Suprapubic skin (tissue), 4 donors: ENCODE measurements around the gene AKR1A1. TPM values are rescaled to one million over a fixed set of nuclear protein-coding genes. Genes with fewer than 3 reads are reported as not detected.

Experiments used
- DNase-seq, 2 donors: peaks; one replicate each; pipeline ENCODE4 v3.0.0-alpha.2; 2019; ENCODE audit warnings: low spot score in 2 of 2
- H3K27ac ChIP-seq: fragments of 200-600 bp; sonication (generic); one replicate; pipeline ENCODE4 v1.5.1; 2019
- H3K27me3 ChIP-seq: fragments of 200-600 bp; sonication (generic); one replicate; pipeline ENCODE4 v1.5.1; 2019
- H3K36me3 ChIP-seq: fragments of 200-600 bp; sonication (generic); one replicate; pipeline ENCODE4 v1.5.1; 2019
- H3K4me1 ChIP-seq: fragments of 200-600 bp; sonication (generic); one replicate; pipeline ENCODE4 v1.5.1; 2019
- H3K4me3 ChIP-seq: fragments of 200-600 bp; sonication (generic); one replicate; pipeline ENCODE4 v1.5.1; 2019; ENCODE audit warnings: mild to moderate bottlenecking
- H3K9me3 ChIP-seq: fragments of 200-600 bp; sonication (generic); one replicate; pipeline ENCODE4 v1.5.1; 2019
- CTCF ChIP-seq, 2 donors: fragments of 200-600 bp in 1 of 2; fragments of 450-650 bp in 1 of 2; sonication (generic) in 1 of 2; IDR thresholded peaks; one replicate each; pipeline ENCODE4 v1.5.1; 2016 to 2019; ENCODE audit warnings: antibody characterized with exemption in 2 of 2, mild to moderate bottlenecking in 1 of 2, moderate library complexity in 1 of 2
- EP300 ChIP-seq: sonication (generic); formaldehyde crosslinking; IDR thresholded peaks from one replicate; pipeline ENCODE4 v1.6.1; 2017; ENCODE audit warnings: antibody characterized with exemption
- POLR2A ChIP-seq, 2 donors: fragments of 450-650 bp; IDR thresholded peaks; one replicate each; pipeline ENCODE4 v1.6.1; 2017; ENCODE audit warnings: antibody characterized with exemption in 2 of 2, mild to moderate bottlenecking in 2 of 2, moderate library complexity in 2 of 2
- POLR2AphosphoS5 ChIP-seq, 3 donors: sonication (generic); formaldehyde crosslinking; IDR thresholded peaks; one replicate each; pipeline ENCODE4 v1.6.1; 2017; ENCODE audit warnings: antibody characterized with exemption in 3 of 3
- WGBS: methylation state at CpG from one replicate; pipeline ENCODE4 v1.1.5; 2018; 5-methylcytosine and 5-hydroxymethylcytosine counted together
- total RNA-seq, 4 donors: library from RNA; depleted of rRNA; stranded (reverse); fragments of >200 nt; gene quantifications; one replicate each; pipeline ENCODE4 v1.1.0, GENCODE V29; 2016

AKR1A1 gene
- total RNA-seq, 4 donors from 2014 or later: 60.1 to 87.1 (median 82.8) TPM

GRCh38 chr1:45554198-45554597, 3.6 kb downstream of the AKR1A1 start:
- Histone ChIP-seq H3K9me3 (no peaks in the 10 kb centered on the region), H3K27ac (no peak overlapping the region), H3K4me3 (no peak overlapping the region), H3K36me3 (peaks cover 5% of the 10 kb centered on the region), H3K27me3 (no peaks in the 10 kb centered on the region), H3K4me1 (peaks cover 33% of the 10 kb centered on the region)
- TF ChIP-seq EP300 (no peak), POLR2AphosphoS5 (IDR thresholded peaks at IDR 0.05) (no peak), CTCF (IDR thresholded peaks at IDR 0.05) (no peak), POLR2A (IDR thresholded peaks at IDR 0.05) (no peak)
- DNase-seq: no peak
- 69% methylated on average over 6 of the region's 6 CpGs for WGBS

- no peaks in the 10 kb centered on the region for H3K9me3 ChIP-seq
- WGBS: 41% methylated on average over 3 of the region's 3 CpGs
- TF ChIP-seq POLR2A (IDR thresholded peaks at IDR 0.05): no peak
- no peak for TF ChIP-seq POLR2AphosphoS5 (IDR thresholded peaks at IDR 0.05)
- no peak for TF ChIP-seq CTCF (IDR thresholded peaks at IDR 0.05)
- TF ChIP-seq EP300: no peak
- H3K36me3 ChIP-seq: peaks cover 20% of the 10 kb centered on the region
- no peak overlapping the region for H3K4me3 ChIP-seq
- DNase-seq: no peak
- H3K4me1 ChIP-seq: peaks cover 11% of the 10 kb centered on the region
- H3K27me3 ChIP-seq: no peaks in the 10 kb centered on the region
- H3K27ac ChIP-seq: no peak overlapping the region
Observed at GRCh38 chr1:45557422-45557944, 6.9 kb downstream of the AKR1A1 start.

GRCh38 chr1:45563843-45564242, 13.2 kb downstream of the AKR1A1 start:
- TF ChIP-seq POLR2A (IDR thresholded peaks at IDR 0.05) (no peak), CTCF (IDR thresholded peaks at IDR 0.05) (no peak), POLR2AphosphoS5 (IDR thresholded peaks at IDR 0.05) (no peak), EP300 (no peak)
- H3K9me3 ChIP-seq: no peaks in the 10 kb centered on the region
- H3K4me3 ChIP-seq: no peak overlapping the region
- no peak overlapping the region for H3K27ac ChIP-seq
- peaks cover 22% of the 10 kb centered on the region for H3K4me1 ChIP-seq
- DNase-seq: no peak
- peaks cover 49% of the 10 kb centered on the region for H3K36me3 ChIP-seq
- WGBS: 85% methylated on average over 2 of the region's 2 CpGs
- H3K27me3 ChIP-seq: no peaks in the 10 kb centered on the region

GRCh38 chr1:45566722-45567121, 16.1 kb downstream of the AKR1A1 start:
- Histone ChIP-seq H3K27ac (peak overlapping the region; percentile 37), H3K4me1 (peaks cover 30% of the 10 kb centered on the region), H3K4me3 (no peak overlapping the region), H3K27me3 (no peaks in the 10 kb centered on the region), H3K9me3 (no peaks in the 10 kb centered on the region), H3K36me3 (peaks cover 54% of the 10 kb centered on the region)
- 19% methylated on average over 4 of the region's 5 CpGs for WGBS
- peak; percentile 76 to 82 for DNase-seq
- TF ChIP-seq POLR2AphosphoS5 (IDR thresholded peaks at IDR 0.05) (no peak), EP300 (no peak), CTCF (IDR thresholded peaks at IDR 0.05) (no peak), POLR2A (IDR thresholded peaks at IDR 0.05) (no peak)

GRCh38 chr1:45567911-45568310, 17.3 kb downstream of the AKR1A1 start:
- Histone ChIP-seq H3K4me3 (no peak overlapping the region), H3K36me3 (peaks cover 45% of the 10 kb centered on the region), H3K4me1 (peaks cover 30% of the 10 kb centered on the region), H3K27ac (no peak overlapping the region), H3K27me3 (no peaks in the 10 kb centered on the region), H3K9me3 (no peaks in the 10 kb centered on the region)
- TF ChIP-seq CTCF (IDR thresholded peaks at IDR 0.05) (no peak), POLR2A (IDR thresholded peaks at IDR 0.05) (no peak), EP300 (no peak), POLR2AphosphoS5 (IDR thresholded peaks at IDR 0.05) (no peak)
- DNase-seq: no peak
- WGBS: 76% methylated on average over 7 of the region's 7 CpGs
